H1 (cell line): Measurements from ENCODE around the gene EDC3.

Source experiments
- BACH1 ChIP-seq: IDR thresholded peaks from 2 replicates; pipeline ENCODE4 v1.6.1; 2012; ENCODE audit warnings: low read length, improper control_type of control experiment
- EZH2 ChIP-seq: fragments of 200-600 bp; sonication (generic); IDR thresholded peaks from 2 replicates; pipeline ENCODE4 v1.7.1; 2012; ENCODE audit warnings: low read depth, mild to moderate bottlenecking, moderate library complexity, low read length, inconsistent platforms; ENCODE audit not compliant: severe bottlenecking
- RAD21 ChIP-seq, 2 experiments: IDR thresholded peaks in 1 of 2; conservative IDR thresholded peaks in 1 of 2; 2 replicates each; pipeline ENCODE4 v1.6.1; 2011; ENCODE audit warnings: low read depth in 2 of 2, low read length in 2 of 2, improper control_type of control experiment in 1 of 2, inconsistent platforms in 1 of 2, mild to moderate bottlenecking in 1 of 2, moderate library complexity in 1 of 2
- SUZ12 ChIP-seq: fragments of 200-600 bp; sonication (generic); IDR thresholded peaks from 2 replicates; pipeline ENCODE4 v1.6.1; 2012; ENCODE audit warnings: mild to moderate bottlenecking, inconsistent platforms, low read length, moderate library complexity, mixed read lengths

DNA sequence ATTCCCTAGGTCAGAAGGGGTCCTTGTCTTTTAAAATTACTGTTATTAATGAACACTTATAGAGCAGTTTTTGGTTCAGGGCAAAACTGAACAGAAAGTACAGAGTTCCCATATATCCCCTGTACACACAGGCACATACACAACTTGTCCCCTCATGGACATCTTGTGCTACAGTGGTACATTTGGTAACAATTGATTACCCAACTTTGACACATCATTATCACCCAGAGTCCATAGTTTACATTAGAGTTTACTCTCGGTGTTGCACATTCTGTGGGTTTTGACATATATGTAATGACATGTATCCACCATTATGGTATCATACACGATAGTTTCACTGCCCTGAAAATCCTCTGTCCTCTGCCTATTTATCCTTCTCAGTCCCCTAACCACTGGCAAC, 984 bp upstream of the EDC3 start:
- no peak for TF ChIP-seq RAD21 (IDR thresholded peaks at IDR 0.05 in 1 of 2, conservative IDR thresholded peaks at IDR 0.05 in 1 of 2; ENCODE audit: low read depth in 2 of 2, low read length in 2 of 2)
- no peak for TF ChIP-seq BACH1
- TF ChIP-seq EZH2: no peak
- TF ChIP-seq SUZ12: no peak
